K562 (cell line): ENCODE measurements around the gene ZNF615. TPM values are rescaled to one million over a fixed set of nuclear protein-coding genes. Genes with fewer than 3 reads are reported as not detected.

Experiments used
- polyA plus RNA-seq, 8 experiments: library from polyadenylated mRNA; depleted of rRNA in 4 of 8; stranded (reverse) in 5 of 8; unstranded in 3 of 8; fragments of >200 nt; fragmentation: Nextera tagmentation in 2 of 8; fragmentation: Illumina TruSeq in 1 of 8; extraction: Ambion mirVana in 2 of 8; extraction: Trizol in 1 of 8; gene quantifications; 2 replicates each; pipeline versions ENCODE4 v1.2.1 to v1.2.3, GENCODE V29; 2011 to 2014; ENCODE audit warnings: inconsistent platforms in 1 of 8, missing spikeins in 1 of 8
- total RNA-seq, 7 experiments: library from RNA; depleted of rRNA in 6 of 7; stranded (reverse); fragments of >200 nt in 6 of 7; fragmentation: Illumina TruSeq in 2 of 7; extraction: Trizol in 2 of 7; gene quantifications; 2 replicates each; pipeline versions ENCODE4 v1.2.1 to v1.2.3, GENCODE V29; 2011 to 2021; ENCODE audit warnings: low replicate concordance in 1 of 7

The ZNF615 gene
- total and polyA plus RNA-seq, 9 of the 15 experiments (the other 6 are each of a cell fraction or from before 2014, with no cell fraction given) = 1.2 to 4.4 (median 2.7) TPM

Other genes with a start within 250 kb of the ZNF615 start
Only the 7 nearest of the 12 such genes appear.
- gene ZNF577, start 120.3 kb downstream of the ZNF615 start, total RNA-seq (2014; rRNA removed) = 4.2 and 7.8 TPM in 2 replicates
- gene ZNF577, start 120.3 kb downstream of the ZNF615 start, total RNA-seq (2014; rRNA removed; fragmentation: Illumina TruSeq; extraction: Trizol) = 8.9 and 9.9 TPM in 2 replicates
- 9.0 and 9.4 TPM in 2 replicates for gene ZNF577, start 120.3 kb downstream of the ZNF615 start, total RNA-seq (2015; rRNA removed; fragmentation: Illumina TruSeq; extraction: Trizol)
- 5.6 and 6.4 TPM in 2 replicates for gene ZNF577, start 120.3 kb downstream of the ZNF615 start, total RNA-seq (2021)
- gene ZNF577, start 120.3 kb downstream of the ZNF615 start, polyA plus RNA-seq (2011; rRNA removed) = 11.2 and 12.7 TPM in 2 replicates
- gene ZNF577, start 120.3 kb downstream of the ZNF615 start, polyA plus RNA-seq (2014; fragmentation: Illumina TruSeq; extraction: Trizol) = 7.5 and 9.1 TPM in 2 replicates
- gene ZNF577, start 120.3 kb downstream of the ZNF615 start, polyA plus RNA-seq (2014; fragmentation: Nextera tagmentation; extraction: Ambion mirVana) = 1 to 10 TPM; 1.3 to 3.5 TPM
- gene ZNF577, start 120.3 kb downstream of the ZNF615 start, polyA plus RNA-seq (2014; rRNA removed) = 7.0 and 7.6 TPM in 2 replicates
- 7.4 and 9.9 TPM in 2 replicates for gene ZNF649, start 103.2 kb downstream of the ZNF615 start, total RNA-seq (2014; rRNA removed)
- gene ZNF649, start 103.2 kb downstream of the ZNF615 start, total RNA-seq (2014; rRNA removed; fragmentation: Illumina TruSeq; extraction: Trizol) = 13.6 and 14.9 TPM in 2 replicates
- 10.2 and 10.6 TPM in 2 replicates for gene ZNF649, start 103.2 kb downstream of the ZNF615 start, total RNA-seq (2015; rRNA removed; fragmentation: Illumina TruSeq; extraction: Trizol)
- gene ZNF649, start 103.2 kb downstream of the ZNF615 start, total RNA-seq (2021) = 8.3 and 9.0 TPM in 2 replicates
- gene ZNF649, start 103.2 kb downstream of the ZNF615 start, polyA plus RNA-seq (2011; rRNA removed) = 6.8 and 8.4 TPM in 2 replicates
- 5.9 and 6.7 TPM in 2 replicates for gene ZNF649, start 103.2 kb downstream of the ZNF615 start, polyA plus RNA-seq (2014; fragmentation: Illumina TruSeq; extraction: Trizol)
- gene ZNF649, start 103.2 kb downstream of the ZNF615 start, polyA plus RNA-seq (2014; fragmentation: Nextera tagmentation; extraction: Ambion mirVana) = 1 to 10 TPM; 1.4 to 2.7 TPM
- 5.0 and 7.3 TPM in 2 replicates for gene ZNF649, start 103.2 kb downstream of the ZNF615 start, polyA plus RNA-seq (2014; rRNA removed)
- 2.4 and 2.8 TPM in 2 replicates for gene ZNF613, start 80.7 kb downstream of the ZNF615 start, total RNA-seq (2014; rRNA removed)
- gene ZNF613, start 80.7 kb downstream of the ZNF615 start, total RNA-seq (2014; rRNA removed; fragmentation: Illumina TruSeq; extraction: Trizol) = 4.4 and 5.3 TPM in 2 replicates
- gene ZNF613, start 80.7 kb downstream of the ZNF615 start, total RNA-seq (2015; rRNA removed; fragmentation: Illumina TruSeq; extraction: Trizol) = 2.8 and 3.7 TPM in 2 replicates
- gene ZNF613, start 80.7 kb downstream of the ZNF615 start, total RNA-seq (2021) = 1.7 and 2.4 TPM in 2 replicates
- gene ZNF613, start 80.7 kb downstream of the ZNF615 start, polyA plus RNA-seq (2011; rRNA removed) = 1.8 and 2.7 TPM in 2 replicates
- gene ZNF613, start 80.7 kb downstream of the ZNF615 start, polyA plus RNA-seq (2014; fragmentation: Illumina TruSeq; extraction: Trizol) = 2.4 and 2.7 TPM in 2 replicates
- 1 to 10 TPM; 2.3 to 4.5 TPM for gene ZNF613, start 80.7 kb downstream of the ZNF615 start, polyA plus RNA-seq (2014; fragmentation: Nextera tagmentation; extraction: Ambion mirVana)
- 2.1 and 2.3 TPM in 2 replicates for gene ZNF613, start 80.7 kb downstream of the ZNF615 start, polyA plus RNA-seq (2014; rRNA removed)
- 1.8 TPM in 2 replicates for gene ZNF350, start 21.4 kb downstream of the ZNF615 start, total RNA-seq (2014; rRNA removed)
- gene ZNF350, start 21.4 kb downstream of the ZNF615 start, total RNA-seq (2014; rRNA removed; fragmentation: Illumina TruSeq; extraction: Trizol) = 3.4 and 4.9 TPM in 2 replicates
- gene ZNF350, start 21.4 kb downstream of the ZNF615 start, total RNA-seq (2015; rRNA removed; fragmentation: Illumina TruSeq; extraction: Trizol) = 3.0 and 3.1 TPM in 2 replicates
- 2.0 and 2.9 TPM in 2 replicates for gene ZNF350, start 21.4 kb downstream of the ZNF615 start, total RNA-seq (2021)
- gene ZNF350, start 21.4 kb downstream of the ZNF615 start, polyA plus RNA-seq (2011; rRNA removed) = 1.9 and 3.5 TPM in 2 replicates
- 2.9 TPM in 2 replicates for gene ZNF350, start 21.4 kb downstream of the ZNF615 start, polyA plus RNA-seq (2014; fragmentation: Illumina TruSeq; extraction: Trizol)
- gene ZNF350, start 21.4 kb downstream of the ZNF615 start, polyA plus RNA-seq (2014; fragmentation: Nextera tagmentation; extraction: Ambion mirVana) = 1 to 10 TPM; 3.4 to 4.8 TPM
- gene ZNF350, start 21.4 kb downstream of the ZNF615 start, polyA plus RNA-seq (2014; rRNA removed) = 1.6 and 1.7 TPM in 2 replicates
- 7.4 and 11.4 TPM in 2 replicates for gene ZNF614, start 20.2 kb upstream of the ZNF615 start, total RNA-seq (2014; rRNA removed)
- 16.3 and 18.7 TPM in 2 replicates for gene ZNF614, start 20.2 kb upstream of the ZNF615 start, total RNA-seq (2014; rRNA removed; fragmentation: Illumina TruSeq; extraction: Trizol)
- 10.3 and 10.6 TPM in 2 replicates for gene ZNF614, start 20.2 kb upstream of the ZNF615 start, total RNA-seq (2015; rRNA removed; fragmentation: Illumina TruSeq; extraction: Trizol)
- 11.7 and 11.9 TPM in 2 replicates for gene ZNF614, start 20.2 kb upstream of the ZNF615 start, total RNA-seq (2021)
- 8.6 and 13.6 TPM in 2 replicates for gene ZNF614, start 20.2 kb upstream of the ZNF615 start, polyA plus RNA-seq (2011; rRNA removed)
- 10.9 and 12.3 TPM in 2 replicates for gene ZNF614, start 20.2 kb upstream of the ZNF615 start, polyA plus RNA-seq (2014; fragmentation: Illumina TruSeq; extraction: Trizol)
- gene ZNF614, start 20.2 kb upstream of the ZNF615 start, polyA plus RNA-seq (2014; fragmentation: Nextera tagmentation; extraction: Ambion mirVana) = 1 to 10 TPM; 7.2 to 9.4 TPM
- gene ZNF614, start 20.2 kb upstream of the ZNF615 start, polyA plus RNA-seq (2014; rRNA removed) = 4.9 and 6.0 TPM in 2 replicates
- gene ZNF432, start 40.6 kb upstream of the ZNF615 start, total RNA-seq (2014; rRNA removed) = 2.6 and 3.2 TPM in 2 replicates
- 6.8 and 8.7 TPM in 2 replicates for gene ZNF432, start 40.6 kb upstream of the ZNF615 start, total RNA-seq (2014; rRNA removed; fragmentation: Illumina TruSeq; extraction: Trizol)
- 4.1 and 5.5 TPM in 2 replicates for gene ZNF432, start 40.6 kb upstream of the ZNF615 start, total RNA-seq (2015; rRNA removed; fragmentation: Illumina TruSeq; extraction: Trizol)
- 4.5 TPM in 2 replicates for gene ZNF432, start 40.6 kb upstream of the ZNF615 start, total RNA-seq (2021)
- 4.5 and 4.9 TPM in 2 replicates for gene ZNF432, start 40.6 kb upstream of the ZNF615 start, polyA plus RNA-seq (2011; rRNA removed)
- gene ZNF432, start 40.6 kb upstream of the ZNF615 start, polyA plus RNA-seq (2014; fragmentation: Illumina TruSeq; extraction: Trizol) = 4.0 and 5.1 TPM in 2 replicates
- 1 to 10 TPM; 2.8 to 3.5 TPM for gene ZNF432, start 40.6 kb upstream of the ZNF615 start, polyA plus RNA-seq (2014; fragmentation: Nextera tagmentation; extraction: Ambion mirVana)
- 3.0 and 3.4 TPM in 2 replicates for gene ZNF432, start 40.6 kb upstream of the ZNF615 start, polyA plus RNA-seq (2014; rRNA removed)
- gene ZNF841, start 87.6 kb upstream of the ZNF615 start, total RNA-seq (2014; rRNA removed) = 5.5 and 8.2 TPM in 2 replicates
- 16.4 and 17.1 TPM in 2 replicates for gene ZNF841, start 87.6 kb upstream of the ZNF615 start, total RNA-seq (2014; rRNA removed; fragmentation: Illumina TruSeq; extraction: Trizol)
- 11.7 and 12.4 TPM in 2 replicates for gene ZNF841, start 87.6 kb upstream of the ZNF615 start, total RNA-seq (2015; rRNA removed; fragmentation: Illumina TruSeq; extraction: Trizol)
- 10.1 and 11.0 TPM in 2 replicates for gene ZNF841, start 87.6 kb upstream of the ZNF615 start, total RNA-seq (2021)
- 11.1 and 13.5 TPM in 2 replicates for gene ZNF841, start 87.6 kb upstream of the ZNF615 start, polyA plus RNA-seq (2011; rRNA removed)
- gene ZNF841, start 87.6 kb upstream of the ZNF615 start, polyA plus RNA-seq (2014; fragmentation: Illumina TruSeq; extraction: Trizol) = 11.9 and 12.2 TPM in 2 replicates
- 1 to 10 TPM; 3.1 to 5.4 TPM for gene ZNF841, start 87.6 kb upstream of the ZNF615 start, polyA plus RNA-seq (2014; fragmentation: Nextera tagmentation; extraction: Ambion mirVana)
- gene ZNF841, start 87.6 kb upstream of the ZNF615 start, polyA plus RNA-seq (2014; rRNA removed) = 5.1 and 8.3 TPM in 2 replicates